ENCODE measurements around the gene FOLR2.

DNA sequence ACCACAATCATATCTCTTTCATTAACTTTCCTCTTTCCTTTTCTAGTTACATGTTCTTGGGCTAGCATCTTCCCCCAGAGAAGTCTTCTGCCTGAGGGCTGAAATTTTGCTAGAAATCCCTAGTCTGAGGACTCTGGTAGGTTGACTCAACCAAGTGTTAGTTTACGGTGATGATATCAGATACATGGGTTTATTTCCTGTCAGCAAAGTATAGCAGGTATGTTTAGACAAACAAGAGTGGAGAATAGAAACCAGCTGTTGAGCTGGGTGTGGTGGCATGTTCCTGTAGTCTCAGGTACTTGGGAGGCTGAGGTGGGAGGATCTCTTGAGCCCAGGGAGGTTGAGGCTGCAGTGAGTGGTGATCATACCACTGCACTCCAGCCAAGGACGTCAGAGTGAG is 13.4 kb upstream of the FOLR2 start:
- TF ChIP-seq, protein P1, sequence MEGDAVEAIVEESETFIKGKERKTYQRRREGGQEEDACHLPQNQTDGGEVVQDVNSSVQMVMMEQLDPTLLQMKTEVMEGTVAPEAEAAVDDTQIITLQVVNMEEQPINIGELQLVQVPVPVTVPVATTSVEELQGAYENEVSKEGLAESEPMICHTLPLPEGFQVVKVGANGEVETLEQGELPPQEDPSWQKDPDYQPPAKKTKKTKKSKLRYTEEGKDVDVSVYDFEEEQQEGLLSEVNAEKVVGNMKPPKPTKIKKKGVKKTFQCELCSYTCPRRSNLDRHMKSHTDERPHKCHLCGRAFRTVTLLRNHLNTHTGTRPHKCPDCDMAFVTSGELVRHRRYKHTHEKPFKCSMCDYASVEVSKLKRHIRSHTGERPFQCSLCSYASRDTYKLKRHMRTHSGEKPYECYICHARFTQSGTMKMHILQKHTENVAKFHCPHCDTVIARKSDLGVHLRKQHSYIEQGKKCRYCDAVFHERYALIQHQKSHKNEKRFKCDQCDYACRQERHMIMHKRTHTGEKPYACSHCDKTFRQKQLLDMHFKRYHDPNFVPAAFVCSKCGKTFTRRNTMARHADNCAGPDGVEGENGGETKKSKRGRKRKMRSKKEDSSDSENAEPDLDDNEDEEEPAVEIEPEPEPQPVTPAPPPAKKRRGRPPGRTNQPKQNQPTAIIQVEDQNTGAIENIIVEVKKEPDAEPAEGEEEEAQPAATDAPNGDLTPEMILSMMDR (IDR thresholded peaks at IDR 0.05; ENCODE audit: low read length): no peak
- TF ChIP-seq EZH2 (IDR thresholded peaks at IDR 0.05; ENCODE audit: borderline replicate concordance, low read length): no peak

Data from OCI-LY1 (cell line).